ENCODE data around the gene PSEN1. TPM values are rescaled to one million over a fixed set of nuclear protein-coding genes. Genes with fewer than 3 reads are reported as not detected.

Gene PSEN1
- total RNA-seq, 1 donor from 2014 or later, result 63.9 TPM

DNA sequence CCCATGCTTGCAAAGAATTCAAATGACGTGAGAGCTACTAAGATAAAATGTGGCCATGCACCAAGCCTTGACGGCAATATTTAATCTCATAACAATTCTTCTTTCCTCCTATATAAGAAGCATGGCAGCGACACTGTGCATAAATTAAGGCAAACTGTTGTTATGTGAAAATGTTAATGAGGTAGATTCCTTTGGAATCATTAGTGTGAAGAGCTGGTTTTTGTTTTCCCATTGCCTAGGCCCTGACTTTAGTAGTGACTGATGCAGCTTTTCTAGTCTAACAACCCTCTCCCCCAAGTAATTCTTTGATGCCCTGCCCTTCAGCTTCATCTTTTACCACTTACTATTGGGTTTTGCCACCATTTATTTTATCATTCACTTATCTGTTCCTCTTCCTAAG is 10.6 kb upstream of the PSEN1 start:
- intact Hi-C loops (cut with DNase I), result no loop called here
- no peak for DNase-seq
- H3K4me1 ChIP-seq, result no peaks in the 10 kb centered on the region
- TF ChIP-seq, protein P1, sequence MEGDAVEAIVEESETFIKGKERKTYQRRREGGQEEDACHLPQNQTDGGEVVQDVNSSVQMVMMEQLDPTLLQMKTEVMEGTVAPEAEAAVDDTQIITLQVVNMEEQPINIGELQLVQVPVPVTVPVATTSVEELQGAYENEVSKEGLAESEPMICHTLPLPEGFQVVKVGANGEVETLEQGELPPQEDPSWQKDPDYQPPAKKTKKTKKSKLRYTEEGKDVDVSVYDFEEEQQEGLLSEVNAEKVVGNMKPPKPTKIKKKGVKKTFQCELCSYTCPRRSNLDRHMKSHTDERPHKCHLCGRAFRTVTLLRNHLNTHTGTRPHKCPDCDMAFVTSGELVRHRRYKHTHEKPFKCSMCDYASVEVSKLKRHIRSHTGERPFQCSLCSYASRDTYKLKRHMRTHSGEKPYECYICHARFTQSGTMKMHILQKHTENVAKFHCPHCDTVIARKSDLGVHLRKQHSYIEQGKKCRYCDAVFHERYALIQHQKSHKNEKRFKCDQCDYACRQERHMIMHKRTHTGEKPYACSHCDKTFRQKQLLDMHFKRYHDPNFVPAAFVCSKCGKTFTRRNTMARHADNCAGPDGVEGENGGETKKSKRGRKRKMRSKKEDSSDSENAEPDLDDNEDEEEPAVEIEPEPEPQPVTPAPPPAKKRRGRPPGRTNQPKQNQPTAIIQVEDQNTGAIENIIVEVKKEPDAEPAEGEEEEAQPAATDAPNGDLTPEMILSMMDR (IDR thresholded peaks at IDR 0.05), result no peak
- H3K36me3 ChIP-seq, result peaks cover 39% of the 10 kb centered on the region
- no peak for ATAC-seq
- H3K27me3 ChIP-seq, result no peaks in the 10 kb centered on the region
- no peaks in the 10 kb centered on the region for H3K9me3 ChIP-seq
- H3K27ac ChIP-seq, result no peak overlapping the region
- H3K4me3 ChIP-seq, result no peak overlapping the region

DNA sequence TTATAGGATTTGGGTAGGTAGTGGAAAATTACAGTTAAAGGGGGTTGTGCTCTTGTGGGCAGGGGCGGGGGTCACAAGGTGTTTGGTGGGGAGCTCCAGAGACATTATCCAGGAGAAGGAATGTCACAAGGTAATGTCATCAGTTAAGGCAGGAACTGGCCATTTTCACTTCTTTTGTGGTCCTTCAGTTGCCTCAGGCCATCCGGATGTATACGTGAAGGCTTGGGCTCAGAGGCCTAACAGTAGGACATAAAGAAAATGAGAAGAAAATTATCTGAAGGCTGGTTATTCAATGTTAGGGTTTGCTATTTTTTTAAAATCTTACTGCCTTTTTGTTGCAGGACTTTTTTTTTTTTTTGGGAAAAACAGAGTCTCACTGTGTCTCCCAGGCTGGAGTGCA is 2.5 kb upstream of the PSEN1 start:
- no peaks in the 10 kb centered on the region for H3K9me3 ChIP-seq
- DNase-seq, result no peak
- no peaks in the 10 kb centered on the region for H3K36me3 ChIP-seq
- peaks cover 17% of the 10 kb centered on the region for H3K4me1 ChIP-seq
- TF ChIP-seq, protein P1 (IDR thresholded peaks at IDR 0.05), result no peak
- H3K4me3 ChIP-seq, result no peak overlapping the region
- H3K27me3 ChIP-seq, result no peaks in the 10 kb centered on the region
- intact Hi-C loops (cut with DNase I), result no loop called here
- H3K27ac ChIP-seq, result no peak overlapping the region
- no peak for ATAC-seq

DNA sequence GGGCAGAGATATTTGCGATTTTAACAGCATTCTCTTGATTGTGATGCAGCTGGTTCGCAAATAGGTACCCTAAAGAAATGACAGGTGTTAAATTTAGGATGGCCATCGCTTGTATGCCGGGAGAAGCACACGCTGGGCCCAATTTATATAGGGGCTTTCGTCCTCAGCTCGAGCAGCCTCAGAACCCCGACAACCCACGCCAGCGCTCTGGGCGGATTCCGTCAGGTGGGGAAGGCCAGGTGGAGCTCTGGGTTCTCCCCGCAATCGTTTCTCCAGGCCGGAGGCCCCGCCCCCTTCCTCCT is 271 bp upstream of the PSEN1 start:
- no peak for DNase-seq
- intact Hi-C loops (cut with DNase I), result no loop called here
- no peaks in the 10 kb centered on the region for H3K36me3 ChIP-seq
- peak overlapping the region; percentile 85 for H3K4me3 ChIP-seq
- TF ChIP-seq, protein P1 (IDR thresholded peaks at IDR 0.05), result no peak
- H3K4me1 ChIP-seq, result peaks cover 17% of the 10 kb centered on the region
- peak overlapping the region; percentile 98 for H3K27ac ChIP-seq
- no peak for ATAC-seq
- H3K9me3 ChIP-seq, result no peaks in the 10 kb centered on the region
- H3K27me3 ChIP-seq, result no peaks in the 10 kb centered on the region

DNA sequence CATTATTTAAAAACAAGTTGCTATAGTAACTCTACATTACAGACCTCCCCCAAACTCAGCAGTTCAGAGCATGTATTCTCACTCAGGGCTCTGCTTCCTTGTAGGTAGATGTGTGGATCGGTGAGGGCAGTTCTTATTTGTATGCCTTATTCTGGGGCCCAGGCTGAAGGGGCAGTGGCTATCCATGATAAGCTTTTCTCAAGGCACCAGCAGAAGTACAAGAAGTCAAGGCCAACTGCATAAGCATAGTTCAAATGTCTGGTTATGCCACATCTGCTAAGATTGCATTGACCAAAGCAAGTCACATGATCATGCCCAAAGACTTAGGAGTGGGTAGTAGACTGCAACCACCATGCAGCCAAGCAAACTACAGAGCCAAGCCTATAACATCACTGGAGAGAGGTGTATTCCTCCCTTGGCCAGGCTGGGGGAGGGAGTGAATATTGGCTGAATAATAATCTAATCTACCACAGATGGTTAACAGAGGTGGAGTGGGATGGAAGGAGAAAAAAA is 4.6 kb downstream of the PSEN1 start:
- Histone ChIP-seq H3K27ac (no peak overlapping the region), H3K9me3 (no peaks in the 10 kb centered on the region), H3K4me1 (peaks cover 20% of the 10 kb centered on the region), H3K27me3 (no peaks in the 10 kb centered on the region), H3K36me3 (no peaks in the 10 kb centered on the region), H3K4me3 (no peak overlapping the region)
- no peak for ATAC-seq
- DNase-seq, result no peak
- TF ChIP-seq, protein P1 (IDR thresholded peaks at IDR 0.05), result no peak
- intact Hi-C loops (cut with DNase I), result no loop called here

DNA sequence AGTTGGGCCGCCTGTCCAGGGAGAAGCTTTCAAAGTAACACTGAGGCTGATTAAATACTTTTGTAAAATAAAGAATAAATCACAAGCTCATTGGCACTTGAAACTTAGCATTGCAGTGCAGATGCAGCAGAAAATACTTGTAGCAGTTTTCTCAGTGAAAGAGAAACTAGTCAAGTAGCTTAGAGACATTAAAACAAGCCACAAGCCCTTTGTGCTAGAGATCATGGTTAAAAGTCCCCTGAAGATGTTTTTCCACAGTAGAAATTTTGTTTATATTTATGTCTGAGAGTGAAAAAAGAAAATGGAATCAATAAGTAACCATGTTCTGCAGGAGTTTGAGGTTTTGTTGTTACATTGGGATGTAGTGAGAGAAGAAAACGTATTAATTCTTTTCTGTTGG is 5.9 kb downstream of the PSEN1 start:
- intact Hi-C loops (cut with DNase I), result no loop called here
- no peak for ATAC-seq
- TF ChIP-seq, protein P1 (IDR thresholded peaks at IDR 0.05), result no peak
- no peak overlapping the region for H3K27ac ChIP-seq
- H3K4me1 ChIP-seq, result peaks cover 16% of the 10 kb centered on the region
- no peaks in the 10 kb centered on the region for H3K36me3 ChIP-seq
- H3K9me3 ChIP-seq, result no peaks in the 10 kb centered on the region
- H3K4me3 ChIP-seq, result no peak overlapping the region
- DNase-seq, result no peak
- no peaks in the 10 kb centered on the region for H3K27me3 ChIP-seq

DNA sequence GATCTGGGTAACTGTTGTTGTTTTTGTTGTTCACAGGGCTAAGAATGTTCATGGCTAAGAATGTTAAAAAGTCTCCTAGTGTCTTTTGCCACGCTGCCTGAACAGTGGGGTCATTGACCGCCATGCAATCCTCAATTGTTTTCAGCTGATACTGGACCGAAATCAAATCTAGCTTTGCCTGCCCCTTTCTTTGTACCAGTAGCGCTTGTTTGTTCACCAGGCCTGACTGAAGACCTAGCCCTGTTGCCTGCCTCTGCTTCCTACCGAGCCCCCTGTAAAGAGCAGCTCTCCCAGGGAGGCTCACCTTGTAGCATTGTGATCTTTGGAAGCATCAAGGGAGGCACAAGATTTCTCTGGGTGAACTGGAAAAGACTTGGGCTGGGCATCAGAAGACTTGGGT is 6.7 kb downstream of the PSEN1 start:
- H3K36me3 ChIP-seq, result peaks cover 5% of the 10 kb centered on the region
- DNase-seq (no peak), ATAC-seq (no peak)
- H3K4me1 ChIP-seq, result peaks cover 8% of the 10 kb centered on the region
- intact Hi-C loops (cut with DNase I), result no loop called here
- H3K27me3 ChIP-seq, result no peaks in the 10 kb centered on the region
- no peaks in the 10 kb centered on the region for H3K9me3 ChIP-seq
- TF ChIP-seq, protein P1 (IDR thresholded peaks at IDR 0.05), result no peak
- H3K27ac ChIP-seq, result no peak overlapping the region
- no peak overlapping the region for H3K4me3 ChIP-seq

All from upper lobe of right lung (tissue), 1 donor.